Mesodermal cell (in vitro differentiated cells): ENCODE measurements around the gene INHA.

ENCODE experiments used
- H3K27ac ChIP-seq: 2 replicates; pipeline ENCODE4 v1.7.0; 2013; ENCODE audit warnings: mild to moderate bottlenecking, low read depth, low read length, moderate library complexity; ENCODE audit not compliant: severe bottlenecking
- H3K36me3 ChIP-seq: 2 replicates; pipeline ENCODE4 v1.7.1; 2013; ENCODE audit warnings: mild to moderate bottlenecking, low read length, moderate library complexity; ENCODE audit not compliant: control insufficient read depth, insufficient read depth
- H3K4me1 ChIP-seq: one replicate; pipeline ENCODE4 v1.7.1; 2013; ENCODE audit warnings: mild to moderate bottlenecking, low read length; ENCODE audit not compliant: insufficient read depth, control insufficient read depth, poor library complexity, severe bottlenecking
- H3K4me3 ChIP-seq: 2 replicates; pipeline ENCODE4 v1.7.0; 2013; ENCODE audit warnings: low read length, control low read depth, mild to moderate bottlenecking; ENCODE audit not compliant: insufficient read depth, poor library complexity, severe bottlenecking; ENCODE audit errors: extremely low read depth
- H3K9me3 ChIP-seq: 2 replicates; pipeline ENCODE4 v1.7.1; 2013; ENCODE audit warnings: mild to moderate bottlenecking, low read length, moderate library complexity; ENCODE audit not compliant: control insufficient read depth
- WGBS, 2 experiments: methylation state at CpG; one replicate each; pipeline ENCODE4 v1.1.5; 2013; ENCODE audit warnings: missing lambda C conversion rate in 2 of 2; ENCODE audit not compliant: insufficient coverage in 2 of 2; 5-methylcytosine and 5-hydroxymethylcytosine counted together

Gene INHA

DNA sequence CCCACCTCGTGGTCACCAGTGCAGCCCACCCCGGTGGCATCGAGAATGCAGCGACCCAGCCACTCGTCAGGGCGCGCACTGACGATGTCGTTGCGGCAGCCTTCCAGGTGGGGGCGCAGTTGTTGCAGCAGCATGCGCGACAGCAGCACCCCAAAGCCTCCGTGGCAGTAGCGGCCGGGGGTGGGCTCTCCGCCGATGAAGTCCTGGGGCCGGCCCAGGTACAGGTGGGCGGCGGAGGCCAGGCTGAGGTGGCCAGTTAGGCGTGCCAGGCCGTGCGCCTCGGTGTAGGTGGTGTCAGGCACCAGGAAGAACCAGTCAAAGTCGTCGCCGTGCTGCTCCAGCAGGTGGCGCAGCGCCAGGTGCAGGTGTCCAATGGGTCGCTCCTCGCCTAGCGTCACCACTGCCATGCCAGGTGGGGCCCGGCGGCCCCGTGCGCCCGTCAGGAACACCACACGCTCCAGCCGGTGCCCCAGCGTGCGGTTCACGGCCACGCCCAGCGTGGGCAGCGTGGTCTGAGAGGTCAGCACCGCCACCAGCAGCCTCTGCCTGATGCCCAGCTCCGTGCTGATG lies 30.4 kb upstream of the INHA start:
- Histone ChIP-seq H3K9me3 (no peaks in the 10 kb centered on the region), H3K4me3 (peak overlapping the region; percentile 72), H3K36me3 (peaks cover 30% of the 10 kb centered on the region), H3K4me1 (peaks cover 31% of the 10 kb centered on the region), H3K27ac (no peak overlapping the region)
- WGBS, 2 experiments = 6% methylated on average over 43 to 48 of the region's 48 CpGs

DNA sequence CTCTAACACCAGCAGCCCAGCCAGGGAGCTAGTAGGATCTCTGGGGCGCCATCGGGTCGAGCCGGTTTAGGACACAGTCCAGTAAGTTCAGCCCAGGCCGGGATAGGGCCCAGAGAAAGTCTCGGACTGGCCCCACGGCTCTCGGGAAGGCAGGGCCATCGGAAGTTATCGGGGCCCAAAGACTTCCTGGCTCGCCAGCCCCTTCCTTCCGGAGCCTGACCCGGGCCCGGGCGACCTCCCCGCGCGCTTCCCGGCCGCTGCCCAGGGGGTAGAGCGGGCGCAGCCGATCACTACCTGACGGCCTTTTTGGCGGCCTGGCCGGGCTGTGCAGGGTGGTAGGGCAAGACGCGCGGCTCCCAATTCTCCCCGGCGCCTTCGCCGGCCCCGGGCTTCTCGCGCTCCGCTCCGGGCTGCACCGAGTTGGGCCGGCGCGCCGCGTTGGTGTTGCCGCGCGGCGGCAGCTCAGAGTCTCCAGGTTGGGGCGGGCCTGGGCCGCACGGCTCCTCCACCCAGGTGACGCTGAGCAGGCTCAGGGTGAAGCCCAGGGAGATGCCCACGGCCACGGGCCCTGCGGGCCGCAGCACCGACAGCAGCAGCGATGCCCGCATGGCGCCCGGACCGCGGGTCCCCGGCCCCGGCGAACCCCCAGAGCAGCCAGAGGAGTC lies 29.0 kb upstream of the INHA start:
- Histone ChIP-seq H3K36me3 (peaks cover 30% of the 10 kb centered on the region), H3K4me3 (peak overlapping the region; percentile 72), H3K9me3 (no peaks in the 10 kb centered on the region), H3K4me1 (peaks cover 24% of the 10 kb centered on the region), H3K27ac (peak overlapping the region; percentile 43)
- 0 to 1% methylated on average over 65 of the region's 66 CpGs for WGBS, 2 experiments

DNA sequence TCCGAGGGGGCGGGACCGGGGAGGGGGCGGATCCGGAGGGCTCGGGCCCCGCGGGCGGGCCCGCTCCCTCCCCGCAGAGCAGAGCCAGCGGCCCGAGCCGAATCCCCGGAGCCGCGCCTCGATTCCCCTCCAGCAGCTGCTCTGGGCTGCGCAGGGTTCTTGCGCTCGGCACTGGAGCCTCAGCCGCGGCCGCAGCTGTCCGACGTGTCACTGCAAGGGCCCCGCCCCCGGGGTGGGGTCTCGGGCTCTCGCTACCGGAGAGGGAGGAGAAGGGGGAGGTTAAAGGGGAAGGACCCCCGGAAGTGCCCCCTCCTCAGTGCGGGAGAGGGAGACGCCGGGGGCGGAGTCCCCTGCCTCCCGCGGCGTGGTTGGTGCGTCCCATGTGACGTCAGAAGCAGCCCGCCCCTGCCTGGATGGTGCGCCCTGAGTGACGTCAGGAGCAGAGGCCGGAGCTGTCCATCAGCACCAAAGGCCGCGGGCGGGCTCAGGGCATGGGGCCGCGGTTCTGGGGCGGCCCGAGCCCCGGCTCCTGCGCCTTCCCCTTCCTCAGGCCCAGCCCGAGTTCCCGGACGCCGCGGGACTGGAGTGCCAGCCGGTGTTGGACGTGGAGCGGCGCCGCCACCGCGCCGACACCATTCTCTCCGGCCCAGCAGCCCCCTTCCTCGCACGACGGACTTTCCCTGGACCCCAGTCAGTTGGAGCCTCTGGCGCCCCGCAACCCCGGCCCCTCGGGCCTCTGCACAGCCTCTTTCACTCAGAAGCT lies 28.3 kb upstream of the INHA start, which contains the start of the genes CHPF and TMEM198:
TSS of gene CHPF (minus strand) at position 214 of the 763 bp plus-strand sequence. CDS start 271 bp downstream, outside the sequence.
TSS of gene TMEM198 (plus strand) at position 433 of the 763 bp plus-strand sequence. CDS start 700 bp downstream, outside the sequence.
- Histone ChIP-seq H3K36me3 (peaks cover 26% of the 10 kb centered on the region), H3K4me1 (peaks cover 17% of the 10 kb centered on the region), H3K9me3 (no peaks in the 10 kb centered on the region), H3K27ac (peak within 1 kb of the TSS; percentile 43), H3K4me3 (peak within 1 kb of the TSS; percentile 72)
- WGBS, 2 experiments = 0 to 1% methylated on average over 50 to 65 of the region's 75 CpGs

DNA sequence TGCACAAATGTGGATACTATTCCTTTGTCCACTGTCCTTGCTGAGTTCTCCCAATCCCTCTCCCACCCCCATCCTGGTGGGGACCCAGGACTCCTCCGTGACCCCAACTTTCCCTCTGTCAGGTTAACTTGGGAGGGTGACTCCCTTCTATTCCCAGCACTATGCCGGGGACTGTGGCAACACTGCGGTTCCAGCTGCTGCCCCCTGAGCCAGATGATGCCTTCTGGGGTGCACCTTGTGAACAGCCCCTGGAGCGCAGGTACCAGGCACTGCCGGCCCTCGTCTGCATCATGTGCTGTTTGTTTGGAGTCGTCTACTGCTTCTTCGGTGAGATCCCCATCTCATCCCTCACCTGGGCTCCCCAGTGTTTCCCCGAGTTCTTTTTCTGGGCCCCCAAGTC lies 27.5 kb upstream of the INHA start:
- Histone ChIP-seq H3K27ac (no peak overlapping the region), H3K4me1 (peaks cover 10% of the 10 kb centered on the region), H3K36me3 (peaks cover 18% of the 10 kb centered on the region), H3K9me3 (no peaks in the 10 kb centered on the region), H3K4me3 (peak overlapping the region; percentile 72)
- 70 to 73% methylated on average over 7 to 9 of the region's 9 CpGs for WGBS, 2 experiments

DNA sequence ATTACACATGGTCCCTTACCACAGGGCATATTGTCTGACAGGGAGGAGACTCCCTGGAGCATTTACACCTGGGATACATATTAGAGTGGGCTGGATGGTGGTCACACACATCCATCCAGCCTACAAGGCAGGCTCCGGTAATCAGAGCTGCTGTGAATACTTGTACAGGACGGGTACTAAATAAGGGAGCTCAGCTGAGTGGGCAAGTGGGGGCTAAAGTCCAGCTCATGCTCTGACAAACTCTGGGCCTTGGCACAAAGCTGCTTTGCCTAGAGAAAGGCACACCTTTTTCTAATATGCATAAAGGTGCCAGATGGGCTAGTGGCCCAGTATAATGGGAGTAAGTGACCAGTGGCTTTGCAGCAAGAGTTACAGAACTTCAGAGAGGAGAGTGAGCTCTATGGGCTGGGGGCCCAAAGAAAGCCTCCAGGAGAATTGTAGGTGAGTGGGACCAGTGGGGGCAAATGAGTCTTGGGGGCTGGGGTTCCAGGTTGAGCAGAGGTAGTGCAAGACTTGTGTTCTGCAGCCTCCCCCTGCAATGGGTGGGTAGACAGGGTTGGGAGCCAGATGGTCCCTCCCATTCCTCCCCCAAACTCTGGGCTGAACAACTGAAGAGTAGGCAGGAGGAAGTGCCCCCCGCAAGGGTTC lies 26.7 kb upstream of the INHA start:
- Histone ChIP-seq H3K4me3 (no peak overlapping the region), H3K27ac (no peak overlapping the region), H3K9me3 (no peaks in the 10 kb centered on the region), H3K36me3 (peaks cover 10% of the 10 kb centered on the region), H3K4me1 (peaks cover 10% of the 10 kb centered on the region)
- WGBS, 2 experiments = 86 to 91% methylated on average over 2 of the region's 3 CpGs

DNA sequence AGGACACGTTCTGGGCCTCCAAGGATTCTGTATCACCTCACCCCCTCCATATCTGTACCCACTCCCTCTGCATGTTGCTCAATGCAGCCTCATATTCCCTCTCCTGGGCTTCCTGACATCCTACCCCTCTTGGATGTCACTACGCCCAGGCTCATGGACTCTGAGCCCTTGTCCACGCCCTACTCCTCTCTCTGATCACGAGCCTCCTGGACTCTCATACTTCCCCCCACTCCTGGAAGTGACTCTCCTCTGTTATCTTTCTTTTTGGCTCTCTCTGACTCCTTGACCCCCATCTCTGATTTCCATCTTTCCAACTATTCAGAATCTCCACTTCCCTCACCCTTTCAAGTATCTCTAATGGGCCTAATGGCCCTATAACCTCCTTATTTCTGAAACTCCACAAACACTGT lies 26.2 kb upstream of the INHA start:
- WGBS, 2 experiments = 80 to 86% methylated on average over 4 of the region's 4 CpGs
- Histone ChIP-seq H3K9me3 (no peaks in the 10 kb centered on the region), H3K4me3 (no peak overlapping the region), H3K27ac (no peak overlapping the region), H3K4me1 (peaks cover 10% of the 10 kb centered on the region), H3K36me3 (peaks cover 5% of the 10 kb centered on the region)

DNA sequence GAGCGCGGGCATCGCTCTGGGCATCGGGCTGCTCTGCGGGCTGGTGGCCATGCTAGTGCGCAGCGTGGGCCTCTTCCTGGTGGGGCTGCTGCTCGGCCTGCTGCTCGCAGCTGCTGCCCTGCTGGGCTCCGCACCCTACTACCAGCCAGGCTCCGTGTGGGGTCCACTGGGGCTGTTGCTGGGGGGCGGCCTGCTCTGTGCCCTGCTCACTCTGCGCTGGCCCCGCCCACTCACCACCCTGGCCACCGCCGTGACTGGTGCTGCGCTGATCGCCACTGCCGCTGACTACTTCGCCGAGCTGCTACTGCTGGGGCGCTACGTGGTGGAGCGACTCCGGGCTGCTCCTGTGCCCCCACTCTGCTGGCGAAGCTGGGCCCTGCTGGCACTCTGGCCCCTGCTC lies 24.5 kb upstream of the INHA start:
- H3K4me3 ChIP-seq = no peak overlapping the region
- 95 to 96% methylated on average over 26 of the region's 26 CpGs for WGBS, 2 experiments
- no peaks in the 10 kb centered on the region for H3K36me3 ChIP-seq
- no peaks in the 10 kb centered on the region for H3K9me3 ChIP-seq
- peaks cover 5% of the 10 kb centered on the region for H3K4me1 ChIP-seq
- no peak overlapping the region for H3K27ac ChIP-seq

DNA sequence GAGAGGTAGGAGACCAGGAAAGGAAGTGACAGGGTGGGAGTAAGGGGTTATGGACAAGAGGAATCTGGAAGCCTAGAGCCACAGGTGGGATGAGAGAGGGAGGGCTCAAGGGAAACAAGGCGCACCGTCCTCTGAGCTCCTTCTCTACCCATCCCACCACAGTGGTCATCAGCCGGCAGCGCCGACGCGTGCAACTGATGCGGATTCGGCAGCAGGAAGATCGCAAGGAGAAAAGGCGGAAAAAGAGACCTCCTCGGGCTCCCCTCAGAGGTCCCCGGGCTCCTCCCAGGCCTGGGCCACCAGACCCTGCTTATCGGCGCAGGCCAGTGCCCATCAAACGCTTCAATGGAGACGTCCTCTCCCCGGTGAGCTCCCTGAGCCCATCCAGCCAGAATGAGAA lies 23.1 kb upstream of the INHA start:
- 95 to 96% methylated on average over 10 to 16 of the region's 18 CpGs for WGBS, 2 experiments
- peaks cover 4% of the 10 kb centered on the region for H3K4me1 ChIP-seq
- no peak overlapping the region for H3K27ac ChIP-seq
- no peaks in the 10 kb centered on the region for H3K36me3 ChIP-seq
- no peak overlapping the region for H3K4me3 ChIP-seq
- H3K9me3 ChIP-seq = no peaks in the 10 kb centered on the region

DNA sequence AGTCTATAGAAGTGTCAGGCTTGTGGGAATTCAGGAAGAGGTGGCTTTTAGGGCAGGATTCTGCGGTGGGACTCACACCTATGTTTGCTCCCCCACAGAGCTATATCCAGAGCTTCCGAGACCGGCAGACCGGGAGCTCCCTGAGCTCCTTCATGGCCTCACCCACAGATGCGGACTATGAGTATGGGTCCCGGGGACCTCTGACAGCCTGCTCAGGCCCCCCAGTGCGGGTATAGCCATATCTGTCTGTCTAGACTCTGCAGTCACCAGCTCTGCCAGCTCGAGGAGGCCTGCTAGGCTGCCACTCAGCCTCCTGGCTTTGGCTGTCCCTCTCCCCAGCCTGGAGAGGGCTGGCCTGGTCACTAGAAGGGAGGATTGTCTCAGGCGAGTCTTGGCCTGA lies 22.5 kb upstream of the INHA start:
- H3K36me3 ChIP-seq = no peaks in the 10 kb centered on the region
- H3K4me3 ChIP-seq = no peak overlapping the region
- WGBS, 2 experiments = 90 to 92% methylated on average over 6 to 8 of the region's 9 CpGs
- H3K9me3 ChIP-seq = no peaks in the 10 kb centered on the region
- H3K4me1 ChIP-seq = no peaks in the 10 kb centered on the region
- no peak overlapping the region for H3K27ac ChIP-seq

DNA sequence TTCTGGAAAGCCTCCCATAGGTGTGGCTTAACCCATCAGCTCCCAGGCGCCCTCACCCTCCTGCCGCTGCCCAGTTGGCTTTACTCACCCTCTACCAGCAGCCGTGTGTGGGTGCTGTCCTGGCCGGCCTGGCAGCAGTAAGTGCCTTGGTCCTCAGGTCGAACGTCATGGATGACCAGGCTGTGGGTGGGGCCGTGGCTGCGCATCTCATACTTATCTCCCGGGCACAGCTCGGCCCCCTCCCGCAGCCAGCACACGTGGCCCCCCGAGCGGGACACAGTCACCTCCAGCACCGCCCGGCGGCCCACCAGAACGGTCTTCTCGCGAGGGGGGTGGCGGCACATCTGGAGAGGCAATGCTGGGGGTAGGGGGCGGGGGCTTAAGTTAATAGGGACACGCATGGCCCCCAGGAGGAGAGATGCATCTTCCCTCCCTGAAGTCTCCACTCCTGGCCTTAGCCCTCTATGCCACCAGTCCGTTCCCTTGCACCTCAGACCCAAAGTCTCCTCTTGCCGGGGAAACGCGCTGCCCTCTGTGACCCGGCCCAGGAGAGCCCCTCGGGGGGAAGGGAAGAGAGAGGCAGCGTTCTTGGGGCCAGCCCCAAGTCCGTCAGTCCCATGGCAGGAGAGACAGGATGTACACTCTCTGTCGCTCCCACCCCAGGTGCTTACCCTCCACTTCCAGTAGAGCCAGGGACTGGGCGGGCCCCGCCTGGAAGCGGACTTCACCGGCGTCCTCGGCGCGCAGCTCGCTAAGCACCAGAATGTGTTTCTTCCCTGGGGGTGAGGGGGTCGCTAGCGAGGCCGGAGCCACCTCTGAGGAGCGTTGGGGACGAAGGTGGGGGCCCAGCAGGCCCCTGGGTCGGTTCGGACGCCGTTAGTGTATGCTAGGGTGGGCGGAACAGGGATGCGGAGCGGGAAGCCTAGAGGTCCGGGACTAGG lies 20.4 kb upstream of the INHA start:
- no peaks in the 10 kb centered on the region for H3K4me1 ChIP-seq
- peak overlapping the region; percentile 61 for H3K4me3 ChIP-seq
- 1 to 4% methylated on average over 24 to 30 of the region's 54 CpGs for WGBS, 2 experiments
- no peak overlapping the region for H3K27ac ChIP-seq
- no peaks in the 10 kb centered on the region for H3K36me3 ChIP-seq
- no peaks in the 10 kb centered on the region for H3K9me3 ChIP-seq
